HFFc6 (cell line): ENCODE results near the gene XAB2. TPM values are rescaled to one million over a fixed set of nuclear protein-coding genes. Genes with fewer than 3 reads are reported as not detected.

ENCODE experiments used
- DNase-seq: peaks from one replicate; pipeline ENCODE4 v3.0.0-alpha.2; 2018
- H3K27ac Mint-ChIP-seq: 2 replicates; pipeline ENCODE4 v1.8.0; 2020; ENCODE audit warnings: mild to moderate bottlenecking, mixed read lengths
- H3K27me3 Mint-ChIP-seq: 2 replicates; pipeline ENCODE4 v1.8.0; 2021; ENCODE audit warnings: mild to moderate bottlenecking, moderate library complexity, mixed read lengths; ENCODE audit not compliant: insufficient read depth
- H3K36me3 Mint-ChIP-seq: 2 replicates; pipeline ENCODE4 v1.8.0; 2021; ENCODE audit warnings: low read depth, mixed read lengths
- H3K4me1 Mint-ChIP-seq: 2 replicates; pipeline ENCODE4 v1.8.0; 2020; ENCODE audit warnings: low read depth, mixed read lengths
- H3K4me3 Mint-ChIP-seq: 2 replicates; pipeline ENCODE4 v1.8.0; 2020; ENCODE audit warnings: mild to moderate bottlenecking, moderate library complexity, mixed read lengths
- H3K9me3 Mint-ChIP-seq: 2 replicates; pipeline ENCODE4 v1.8.0; 2020; ENCODE audit warnings: mild to moderate bottlenecking, mixed read lengths
- total RNA-seq, 6 experiments: library from RNA; stranded (reverse); fragmentation: NEBNext Ultra II Directional; extraction: Animal tissue kit (Norgen Biotek cat#: 25700); gene quantifications; 2 replicates in 1 of 6; 3 replicates in 5 of 6; pipeline ENCODE4 v1.2.3, GENCODE V29; 2021
- TF ChIP-seq, protein P1 (sequence below): fragments of 200-600 bp; sonication (generic); IDR thresholded peaks from 2 replicates; pipeline ENCODE4 v1.5.0; 2021; ENCODE audit warnings: antibody characterized with exemption, mild to moderate bottlenecking

The XAB2 gene
- total RNA-seq, 6 experiments from 2014 or later, result 35.1 to 39.8 (median 36.3) TPM

DNA sequence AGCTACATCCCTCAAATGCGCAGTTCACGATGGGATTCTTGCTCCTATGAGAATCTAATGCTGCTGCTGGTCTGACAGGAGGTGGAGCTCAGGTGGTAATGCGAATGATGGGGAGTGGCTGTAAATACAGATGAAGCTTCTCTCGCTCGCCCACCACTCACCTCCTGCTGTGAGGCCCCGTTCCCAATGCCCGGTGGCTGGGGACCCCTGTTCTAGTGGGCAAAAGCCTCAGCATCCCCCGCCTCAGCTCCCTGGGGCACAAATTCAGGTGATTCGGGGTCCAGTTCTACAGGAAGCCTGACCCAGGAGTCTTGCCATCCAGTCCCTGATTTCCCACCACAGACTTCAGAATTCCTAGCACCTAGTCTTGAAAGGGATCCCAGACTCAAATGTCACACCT lies 43.2 kb upstream of the XAB2 start:
- peaks cover 24% of the 10 kb centered on the region for H3K27me3 Mint-ChIP-seq
- H3K36me3 Mint-ChIP-seq, result peaks cover 7% of the 10 kb centered on the region
- DNase-seq, result no peak

DNA sequence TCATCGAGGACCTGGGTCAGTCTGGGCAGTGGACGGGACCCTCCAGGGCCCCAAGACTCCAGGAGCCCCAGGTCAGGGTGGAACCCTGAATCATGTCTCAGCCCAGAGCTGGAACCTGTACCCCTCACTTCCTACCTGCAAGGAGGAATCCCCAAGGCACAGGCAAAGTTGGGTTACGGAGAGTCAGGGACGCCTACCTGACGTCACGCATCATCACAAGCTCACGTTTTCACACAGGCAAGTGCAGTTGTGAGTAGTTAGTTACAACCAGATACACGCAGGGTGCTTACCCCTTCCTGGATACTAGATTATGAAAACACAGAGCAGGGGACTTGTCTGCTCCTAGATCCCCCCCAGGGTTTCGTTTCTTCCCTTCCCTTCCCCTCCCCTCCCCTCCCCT lies 41.4 kb upstream of the XAB2 start:
- Mint-ChIP-seq H3K4me3 (no peak overlapping the region), H3K27ac (no peak overlapping the region)
- DNase-seq, result no peak

More for the DNA sequence above, 43.2 kb upstream of the XAB2 start:
- H3K4me1 Mint-ChIP-seq, result peaks cover 8% of the 10 kb centered on the region
- no peak overlapping the region for H3K4me3 Mint-ChIP-seq
- H3K9me3 Mint-ChIP-seq, result peaks cover 10% of the 10 kb centered on the region
- TF ChIP-seq, protein P1, sequence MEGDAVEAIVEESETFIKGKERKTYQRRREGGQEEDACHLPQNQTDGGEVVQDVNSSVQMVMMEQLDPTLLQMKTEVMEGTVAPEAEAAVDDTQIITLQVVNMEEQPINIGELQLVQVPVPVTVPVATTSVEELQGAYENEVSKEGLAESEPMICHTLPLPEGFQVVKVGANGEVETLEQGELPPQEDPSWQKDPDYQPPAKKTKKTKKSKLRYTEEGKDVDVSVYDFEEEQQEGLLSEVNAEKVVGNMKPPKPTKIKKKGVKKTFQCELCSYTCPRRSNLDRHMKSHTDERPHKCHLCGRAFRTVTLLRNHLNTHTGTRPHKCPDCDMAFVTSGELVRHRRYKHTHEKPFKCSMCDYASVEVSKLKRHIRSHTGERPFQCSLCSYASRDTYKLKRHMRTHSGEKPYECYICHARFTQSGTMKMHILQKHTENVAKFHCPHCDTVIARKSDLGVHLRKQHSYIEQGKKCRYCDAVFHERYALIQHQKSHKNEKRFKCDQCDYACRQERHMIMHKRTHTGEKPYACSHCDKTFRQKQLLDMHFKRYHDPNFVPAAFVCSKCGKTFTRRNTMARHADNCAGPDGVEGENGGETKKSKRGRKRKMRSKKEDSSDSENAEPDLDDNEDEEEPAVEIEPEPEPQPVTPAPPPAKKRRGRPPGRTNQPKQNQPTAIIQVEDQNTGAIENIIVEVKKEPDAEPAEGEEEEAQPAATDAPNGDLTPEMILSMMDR, result no peak
- H3K27ac Mint-ChIP-seq, result no peak overlapping the region

DNA sequence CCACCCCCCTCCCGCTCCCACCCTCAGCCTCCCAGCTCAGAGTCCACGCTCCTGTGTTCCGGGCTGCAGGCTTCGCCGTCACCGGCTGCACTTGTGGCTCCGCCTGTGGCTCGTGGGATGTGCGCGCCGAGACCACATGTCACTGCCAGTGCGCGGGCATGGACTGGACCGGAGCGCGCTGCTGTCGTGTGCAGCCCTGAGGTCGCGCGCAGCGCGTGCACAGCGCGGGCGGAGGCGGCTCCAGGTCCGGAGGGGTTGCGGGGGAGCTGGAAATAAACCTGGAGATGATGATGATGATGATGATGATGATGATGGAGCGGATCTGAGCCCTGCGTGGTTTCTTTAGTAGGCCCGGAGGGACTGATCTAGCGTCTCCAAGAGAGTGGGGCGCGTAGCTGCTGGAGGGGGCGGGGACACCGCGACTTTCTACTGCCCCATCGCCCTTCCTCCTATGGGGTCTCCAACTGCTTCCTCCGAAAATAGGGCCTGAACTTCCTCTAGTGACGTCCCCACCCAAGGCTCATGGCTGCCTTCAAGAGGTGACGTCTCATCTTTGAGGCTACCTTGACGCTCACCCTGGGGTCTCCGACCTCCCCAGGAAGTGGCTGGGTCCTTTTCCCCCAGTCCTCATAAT lies 40.9 kb upstream of the XAB2 start:
- Mint-ChIP-seq H3K27me3 (peaks cover 18% of the 10 kb centered on the region), H3K27ac (no peak overlapping the region), H3K4me1 (peaks cover 12% of the 10 kb centered on the region), H3K36me3 (peaks cover 7% of the 10 kb centered on the region), H3K9me3 (peaks cover 10% of the 10 kb centered on the region), H3K4me3 (no peak overlapping the region; the same call in 1 of the 2 replicates)
- TF ChIP-seq, protein P1, result no peak
- DNase-seq, result no peak

More for the DNA sequence above, 41.4 kb upstream of the XAB2 start:
- TF ChIP-seq, protein P1, result no peak
- Mint-ChIP-seq H3K9me3 (peaks cover 10% of the 10 kb centered on the region), H3K27me3 (peaks cover 18% of the 10 kb centered on the region), H3K4me1 (peaks cover 8% of the 10 kb centered on the region), H3K36me3 (peaks cover 7% of the 10 kb centered on the region)

DNA sequence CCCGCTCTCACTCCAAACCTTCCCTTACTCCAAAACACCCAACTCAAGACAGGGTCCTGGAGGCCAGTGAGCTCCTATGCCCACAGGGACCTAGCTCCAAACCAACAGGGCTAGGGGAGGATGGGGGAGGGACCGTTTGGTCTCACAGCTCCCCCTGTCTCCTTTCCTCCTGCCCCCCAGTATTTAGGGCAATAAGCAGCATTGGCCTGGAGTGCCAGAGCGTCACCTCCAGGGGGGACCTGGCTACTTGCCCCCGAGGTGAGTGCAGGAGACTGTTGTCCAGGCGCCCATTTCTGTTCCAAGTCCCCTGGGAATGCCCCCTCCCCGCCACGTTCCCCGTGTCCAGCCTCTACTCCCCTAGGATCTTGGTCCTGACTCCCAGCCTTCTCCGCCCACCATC lies 40.3 kb upstream of the XAB2 start:
- Mint-ChIP-seq H3K27me3 (peaks cover 18% of the 10 kb centered on the region), H3K9me3 (peaks cover 10% of the 10 kb centered on the region), H3K27ac (no peak overlapping the region), H3K4me1 (peaks cover 11% of the 10 kb centered on the region), H3K36me3 (peaks cover 7% of the 10 kb centered on the region), H3K4me3 (no peak overlapping the region)
- TF ChIP-seq, protein P1, result no peak
- DNase-seq, result no peak

DNA sequence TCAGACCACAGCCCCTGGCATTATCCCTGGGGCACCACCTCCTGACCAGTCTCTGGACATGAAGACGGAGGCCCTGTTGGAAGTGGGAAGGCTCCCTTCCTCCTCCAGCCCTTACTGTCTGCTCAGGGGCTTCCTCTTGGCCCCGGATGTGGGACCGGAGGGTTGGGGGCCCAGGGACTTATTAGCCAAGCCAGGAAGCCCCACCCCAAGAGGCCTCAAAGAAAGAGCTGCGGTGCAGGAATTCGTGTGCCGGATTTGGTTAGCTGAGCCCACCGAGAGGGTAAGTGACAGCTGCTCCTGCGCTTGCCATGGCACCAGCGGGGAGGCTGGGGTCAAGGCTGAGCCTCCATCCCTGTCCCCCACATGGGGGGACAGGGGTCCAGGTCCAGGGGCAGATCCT lies 39.5 kb upstream of the XAB2 start, which contains the start of gene RETN:
TSS of gene RETN (plus strand) at position 208 of the 400 bp plus-strand sequence. CDS start 278 bp downstream, outside the sequence.
- Mint-ChIP-seq H3K36me3 (peaks cover 1% of the 10 kb centered on the region), H3K4me1 (0 out of 2 replicates have a peak, but pooled peaks cover 5% of the 10 kb centered on the region), H3K4me3 (no peak within 1 kb of the TSS), H3K9me3 (peaks cover 2% of the 10 kb centered on the region; the same call in 1 of the 2 replicates), H3K27me3 (peaks cover 21% of the 10 kb centered on the region), H3K27ac (no peak within 1 kb of the TSS)
- no peak for DNase-seq
- TF ChIP-seq, protein P1, result no peak
